ENCODE measurements around the gene TPR. TPM values are rescaled to one million over a fixed set of nuclear protein-coding genes. Genes with fewer than 3 reads are reported as not detected.
A peak's percentile ranks its signal among the peaks of the same experiment; 100 is the strongest.
"Not testable (repeated sequence)": the region's sequence is repeated elsewhere in the genome, so short reads cannot be mapped to it uniquely, and the experiment has no call there.

The TPR gene
- total RNA-seq, 1 experiment from 2014 or later: 60.7 TPM

- DNase-seq (ENCODE audit: low read depth, low spot score): not testable (repeated sequence)
These were observed 27.0 kb downstream of the TPR start for GRCh38 chr1:186347837-186348691.

GRCh38 chr1:186340772-186341171 lies 34.3 kb downstream of the TPR start:
- DNase-seq (ENCODE audit: low read depth, low spot score): no peak
- in situ Hi-C loops (cut with HindIII; ENCODE audit: low pct_unique_long_range_greater_than_20kb, low sequenced_read_pairs): no loop called here

More at GRCh38 chr1:186347837-186348691, 27.0 kb downstream of the TPR start:
- in situ Hi-C loops (cut with HindIII; ENCODE audit: low pct_unique_long_range_greater_than_20kb, low sequenced_read_pairs): not testable (repeated sequence)

- in situ Hi-C loops (cut with HindIII; ENCODE audit: low pct_unique_long_range_greater_than_20kb, low sequenced_read_pairs): no loop called here
- no peak for DNase-seq (ENCODE audit: low read depth, low spot score)
These were observed 37.5 kb downstream of the TPR start for GRCh38 chr1:186337554-186337953.

GRCh38 chr1:186330758-186331157 lies 44.3 kb downstream of the TPR start:
- in situ Hi-C loops (cut with HindIII; ENCODE audit: low pct_unique_long_range_greater_than_20kb, low sequenced_read_pairs): no loop called here

GRCh38 chr1:186327331-186327730 lies 47.7 kb downstream of the TPR start:
- in situ Hi-C loops (cut with HindIII; ENCODE audit: low pct_unique_long_range_greater_than_20kb, low sequenced_read_pairs): no loop called here
- DNase-seq (ENCODE audit: low read depth, low spot score): no peak

More at GRCh38 chr1:186330758-186331157, 44.3 kb downstream of the TPR start:
- DNase-seq (ENCODE audit: low read depth, low spot score): peak; percentile 10

- no peak for DNase-seq (ENCODE audit: low read depth, low spot score)
- in situ Hi-C loops (cut with HindIII; ENCODE audit: low pct_unique_long_range_greater_than_20kb, low sequenced_read_pairs): no loop called here
These were observed 49.0 kb downstream of the TPR start for GRCh38 chr1:186326009-186326408.

- in situ Hi-C loops (cut with HindIII; ENCODE audit: low pct_unique_long_range_greater_than_20kb, low sequenced_read_pairs): no loop called here
- DNase-seq (ENCODE audit: low read depth, low spot score): peak; percentile 49
These were observed 49.8 kb downstream of the TPR start for GRCh38 chr1:186325239-186325638.

- no peak for DNase-seq (ENCODE audit: low read depth, low spot score)
- in situ Hi-C loops (cut with HindIII; ENCODE audit: low pct_unique_long_range_greater_than_20kb, low sequenced_read_pairs): no loop called here
These were observed 51.2 kb downstream of the TPR start for GRCh38 chr1:186323865-186324264.

- no peak for DNase-seq (ENCODE audit: low read depth, low spot score)
- in situ Hi-C loops (cut with HindIII; ENCODE audit: low pct_unique_long_range_greater_than_20kb, low sequenced_read_pairs): no loop called here
These were observed 59.5 kb downstream of the TPR start for GRCh38 chr1:186315570-186315969.

GRCh38 chr1:186311375-186312051 lies 63.5 kb downstream of the TPR start:
- in situ Hi-C loops (cut with HindIII; ENCODE audit: low pct_unique_long_range_greater_than_20kb, low sequenced_read_pairs): no loop called here
- no peak for DNase-seq (ENCODE audit: low read depth, low spot score)

GRCh38 chr1:186310307-186310706 lies 64.7 kb downstream of the TPR start:
- no peak for DNase-seq (ENCODE audit: low read depth, low spot score)
- in situ Hi-C loops (cut with HindIII; ENCODE audit: low pct_unique_long_range_greater_than_20kb, low sequenced_read_pairs): no loop called here

- DNase-seq (ENCODE audit: low read depth, low spot score): no peak
- in situ Hi-C loops (cut with HindIII; ENCODE audit: low pct_unique_long_range_greater_than_20kb, low sequenced_read_pairs): no loop called here
These were observed 66.6 kb downstream of the TPR start for GRCh38 chr1:186308264-186309060.

- in situ Hi-C loops (cut with HindIII; ENCODE audit: low pct_unique_long_range_greater_than_20kb, low sequenced_read_pairs): no loop called here
- DNase-seq (ENCODE audit: low read depth, low spot score): no peak
These were observed 67.6 kb downstream of the TPR start for GRCh38 chr1:186307445-186307844.

GRCh38 chr1:186306533-186306932 lies 68.5 kb downstream of the TPR start:
- in situ Hi-C loops (cut with HindIII; ENCODE audit: low pct_unique_long_range_greater_than_20kb, low sequenced_read_pairs): no loop called here
- DNase-seq (ENCODE audit: low read depth, low spot score): no peak

- in situ Hi-C loops (cut with HindIII; ENCODE audit: low pct_unique_long_range_greater_than_20kb, low sequenced_read_pairs): no loop called here
- peak; percentile 67 for DNase-seq (ENCODE audit: low read depth, low spot score)
These were observed 69.8 kb downstream of the TPR start for GRCh38 chr1:186304982-186305949.

- no peak for DNase-seq (ENCODE audit: low read depth, low spot score)
- in situ Hi-C loops (cut with HindIII; ENCODE audit: low pct_unique_long_range_greater_than_20kb, low sequenced_read_pairs): no loop called here
These were observed 71.1 kb downstream of the TPR start for GRCh38 chr1:186303911-186304310.

GRCh38 chr1:186302381-186302920 lies 72.6 kb downstream of the TPR start:
- DNase-seq (ENCODE audit: low read depth, low spot score): no peak
- in situ Hi-C loops (cut with HindIII; ENCODE audit: low pct_unique_long_range_greater_than_20kb, low sequenced_read_pairs): no loop called here

All from SK-MEL-5 (cell line).